Peyer's patch (tissue), 4 donors: Measurements from ENCODE around the gene ALS2CL. TPM values are rescaled to one million over a fixed set of nuclear protein-coding genes. Genes with fewer than 3 reads are reported as not detected.

ENCODE experiments used
- DNase-seq, 3 donors: peaks; one replicate each; pipeline ENCODE4 v3.0.0-alpha.2; 2017 to 2019
- H3K27ac ChIP-seq, 4 donors: fragments of 200-600 bp; sonication (generic); one replicate each; pipeline ENCODE4 v1.5.1; 2016 to 2019
- H3K27me3 ChIP-seq, 2 donors: fragments of 200-600 bp; sonication (generic); one replicate each; pipeline ENCODE4 v1.5.1; 2019
- H3K36me3 ChIP-seq, 3 donors: fragments of 200-600 bp; sonication (generic); one replicate each; pipeline ENCODE4 v1.5.1; 2016 to 2019
- H3K4me1 ChIP-seq, 4 donors: fragments of 200-600 bp; sonication (generic); one replicate each; pipeline ENCODE4 v1.5.1; 2016 to 2019
- H3K4me3 ChIP-seq, 4 donors: fragments of 200-600 bp; sonication (generic); 1 replicate in 3 of 4; 2 replicates in 1 of 4; pipeline ENCODE4 v1.5.1; 2016 to 2019; ENCODE audit warnings: mild to moderate bottlenecking in 1 of 4
- H3K9me3 ChIP-seq, 4 donors: fragments of 200-600 bp; sonication (generic); one replicate each; pipeline ENCODE4 v1.5.1; 2016 to 2019; ENCODE audit warnings: mild to moderate bottlenecking in 1 of 4
- POLR2A ChIP-seq, 2 donors: fragments of 450-650 bp; IDR thresholded peaks; one replicate each; pipeline ENCODE4 v1.5.1; 2017; ENCODE audit warnings: antibody characterized with exemption in 2 of 2, mild to moderate bottlenecking in 2 of 2, moderate library complexity in 2 of 2
- total RNA-seq, 4 donors: library from RNA; depleted of rRNA; stranded (reverse); fragments of >200 nt; gene quantifications; one replicate each; pipeline ENCODE4 v1.1.0, GENCODE V29; 2016
- TF ChIP-seq, protein P1 (sequence below), 6 experiments: fragments of 450-650 bp in 4 of 6; fragments of 200-600 bp in 2 of 6; sonication (generic) in 1 of 6; IDR thresholded peaks; one replicate each; pipeline ENCODE4 v1.5.1; 2017 to 2019; ENCODE audit warnings: antibody characterized with exemption in 6 of 6, mild to moderate bottlenecking in 3 of 6, moderate library complexity in 1 of 6

Gene ALS2CL
- total RNA-seq, 4 donors from 2014 or later, result 64.3 to 113 (median 82.7) TPM

GRCh38 chr3:46666453-46666845 is 27.0 kb downstream of the ALS2CL start:
- Histone ChIP-seq H3K9me3 (no peaks in the 10 kb centered on the region), H3K4me3 (no peak overlapping the region), H3K27ac (no peak overlapping the region), H3K36me3 (no peaks in the 10 kb centered on the region), H3K4me1 (peaks cover 0 to 14% (median 0%) of the 10 kb centered on the region in 4 donors), H3K27me3 (no peaks in the 10 kb centered on the region)
- no peak for TF ChIP-seq POLR2A (IDR thresholded peaks at IDR 0.05)
- TF ChIP-seq, protein P1, sequence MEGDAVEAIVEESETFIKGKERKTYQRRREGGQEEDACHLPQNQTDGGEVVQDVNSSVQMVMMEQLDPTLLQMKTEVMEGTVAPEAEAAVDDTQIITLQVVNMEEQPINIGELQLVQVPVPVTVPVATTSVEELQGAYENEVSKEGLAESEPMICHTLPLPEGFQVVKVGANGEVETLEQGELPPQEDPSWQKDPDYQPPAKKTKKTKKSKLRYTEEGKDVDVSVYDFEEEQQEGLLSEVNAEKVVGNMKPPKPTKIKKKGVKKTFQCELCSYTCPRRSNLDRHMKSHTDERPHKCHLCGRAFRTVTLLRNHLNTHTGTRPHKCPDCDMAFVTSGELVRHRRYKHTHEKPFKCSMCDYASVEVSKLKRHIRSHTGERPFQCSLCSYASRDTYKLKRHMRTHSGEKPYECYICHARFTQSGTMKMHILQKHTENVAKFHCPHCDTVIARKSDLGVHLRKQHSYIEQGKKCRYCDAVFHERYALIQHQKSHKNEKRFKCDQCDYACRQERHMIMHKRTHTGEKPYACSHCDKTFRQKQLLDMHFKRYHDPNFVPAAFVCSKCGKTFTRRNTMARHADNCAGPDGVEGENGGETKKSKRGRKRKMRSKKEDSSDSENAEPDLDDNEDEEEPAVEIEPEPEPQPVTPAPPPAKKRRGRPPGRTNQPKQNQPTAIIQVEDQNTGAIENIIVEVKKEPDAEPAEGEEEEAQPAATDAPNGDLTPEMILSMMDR (IDR thresholded peaks at IDR 0.05), result no peak
- DNase-seq, result peak in 1 of 3 donors; percentile 27

DNA sequence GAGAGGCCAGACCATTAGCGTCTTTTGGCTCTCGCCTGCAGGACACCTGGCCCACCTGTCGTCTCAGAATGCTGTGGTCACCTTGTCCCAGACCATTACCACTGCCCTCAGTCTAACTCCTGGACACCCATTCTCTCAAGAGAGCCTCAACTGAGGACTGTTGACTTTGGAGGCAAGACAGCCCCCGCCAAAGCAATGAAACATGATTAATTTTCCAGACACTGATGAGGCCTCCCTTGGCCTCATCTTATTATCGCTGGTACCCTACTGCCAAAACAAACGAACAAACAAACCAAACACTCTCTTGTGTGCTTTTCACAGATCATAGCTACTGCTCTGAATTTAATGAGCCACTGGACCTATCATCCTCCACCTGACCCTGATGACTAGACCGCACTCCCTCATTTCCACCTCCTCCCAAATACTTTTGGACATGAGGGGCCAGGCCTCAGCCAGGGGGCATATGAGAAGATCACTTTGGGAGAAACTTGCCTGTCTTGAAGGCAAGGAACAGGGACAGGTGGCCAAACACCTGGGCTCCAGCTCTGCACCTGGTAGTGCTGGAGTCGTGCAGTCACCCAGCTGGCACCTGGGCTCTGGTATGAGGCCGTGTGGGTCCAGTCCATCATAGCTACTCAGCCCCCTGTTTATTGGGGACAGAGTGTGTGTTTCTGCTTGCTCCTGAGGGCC is 27.6 kb downstream of the ALS2CL start:
- H3K27me3 ChIP-seq, result no peaks in the 10 kb centered on the region
- H3K4me1 ChIP-seq, result peaks cover 0 to 14% (median 0%) of the 10 kb centered on the region in 4 donors
- H3K27ac ChIP-seq, result no peak overlapping the region
- no peaks in the 10 kb centered on the region for H3K9me3 ChIP-seq
- TF ChIP-seq, protein P1 (IDR thresholded peaks at IDR 0.05), result no peak
- H3K36me3 ChIP-seq, result no peaks in the 10 kb centered on the region
- no peak overlapping the region for H3K4me3 ChIP-seq
- DNase-seq, result peak in 1 of 3 donors; percentile 19

- TF ChIP-seq, protein P1 (IDR thresholded peaks at IDR 0.05), result no peak
- no peak for TF ChIP-seq POLR2A (IDR thresholded peaks at IDR 0.05)
Observed at GRCh38 chr3:46664971-46665762, 28.3 kb downstream of the ALS2CL start.

GRCh38 chr3:46664188-46664970 is 29.1 kb downstream of the ALS2CL start:
- no peaks in the 10 kb centered on the region for H3K27me3 ChIP-seq
- no peak for TF ChIP-seq POLR2A (IDR thresholded peaks at IDR 0.05)
- TF ChIP-seq, protein P1 (IDR thresholded peaks at IDR 0.05), result no peak
- H3K4me1 ChIP-seq, result peaks cover 0 to 14% (median 0%) of the 10 kb centered on the region in 4 donors
- H3K4me3 ChIP-seq, result no peak overlapping the region
- peak in 1 of 3 donors; percentile 31 for DNase-seq
- no peak overlapping the region for H3K27ac ChIP-seq
- H3K36me3 ChIP-seq, result no peaks in the 10 kb centered on the region
- no peaks in the 10 kb centered on the region for H3K9me3 ChIP-seq

More at GRCh38 chr3:46664971-46665762, 28.3 kb downstream of the ALS2CL start:
- Histone ChIP-seq H3K36me3 (no peaks in the 10 kb centered on the region), H3K4me3 (no peak overlapping the region), H3K4me1 (peaks cover 0 to 14% (median 0%) of the 10 kb centered on the region in 4 donors), H3K9me3 (no peaks in the 10 kb centered on the region), H3K27me3 (no peaks in the 10 kb centered on the region), H3K27ac (no peak overlapping the region)
- peak in 1 of 3 donors; percentile 29 for DNase-seq

DNA sequence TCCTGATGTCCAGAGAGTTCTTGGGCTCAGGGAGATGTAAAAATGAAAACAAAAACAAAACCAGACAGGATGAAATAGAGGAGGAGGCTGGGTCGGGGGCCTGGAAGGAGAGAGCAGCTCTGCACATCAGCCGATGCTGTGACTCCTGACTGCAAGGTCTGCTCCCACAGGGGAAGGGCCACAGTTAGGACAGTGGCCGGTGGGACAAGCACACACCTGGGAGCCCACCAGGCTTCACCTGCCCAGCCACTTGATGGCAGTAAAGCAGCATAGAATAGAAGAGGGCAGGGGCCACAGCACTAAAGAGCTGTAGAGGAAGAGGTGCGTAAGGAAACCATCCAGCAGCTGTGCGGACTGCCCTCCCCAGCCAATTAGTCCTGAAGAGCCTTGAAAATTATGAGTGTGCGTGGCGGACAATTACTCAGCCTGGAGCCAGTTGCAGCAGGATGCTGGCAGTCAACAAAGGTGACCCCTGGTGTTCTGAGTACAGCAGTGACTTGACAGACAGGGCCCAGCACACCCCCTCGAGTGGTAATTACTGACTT is 29.8 kb downstream of the ALS2CL start:
- Histone ChIP-seq H3K27me3 (no peaks in the 10 kb centered on the region), H3K9me3 (no peaks in the 10 kb centered on the region), H3K27ac (peak overlapping the region in 1 of 4 donors; percentile 17), H3K4me3 (no peak overlapping the region), H3K4me1 (peaks cover 0 to 14% (median 0%) of the 10 kb centered on the region in 4 donors), H3K36me3 (no peaks in the 10 kb centered on the region)
- DNase-seq, result peak in 2 of 3 donors; percentile 41 to 49
- TF ChIP-seq, protein P1 (IDR thresholded peaks at IDR 0.05), result peak in 2 of 6 experiments; percentile 11 to 38
- no peak for TF ChIP-seq POLR2A (IDR thresholded peaks at IDR 0.05)
